H1 (cell line): Measurements from ENCODE around the gene ITGB7. TPM values are rescaled to one million over a fixed set of nuclear protein-coding genes. Genes with fewer than 3 reads are reported as not detected.

ENCODE experiments used
- CTCF ChIA-PET: fragments of 300-600 bp; sonication (Branson Sonifier 250); formaldehyde crosslinking; loops from one replicate; lab custom pipeline; 2021; ENCODE audit not compliant: partially characterized antibody; lab: Charles Lee
- POLR2A ChIA-PET: fragments of 300-600 bp; sonication (Branson Sonifier 250); formaldehyde crosslinking; loops from one replicate; lab custom pipeline; 2021; ENCODE audit warnings: inconsistent platforms; ENCODE audit not compliant: partially characterized antibody; lab: Charles Lee
- DNase-seq, 2 experiments: peaks; one replicate each; pipeline versions ENCODE4 v3.0.0 to v3.0.0-alpha.2; 2010 to 2022; ENCODE audit warnings: low spot score in 2 of 2, low read depth in 1 of 2, mixed read lengths in 1 of 2
- FAIRE-seq: peaks from 2 replicates; lab custom pipeline; 2011; peaks lifted over from hg19 to GRCh38; lab: Jason Lieb, UNC
- H2AFZ ChIP-seq: 2 replicates; pipeline ENCODE4 v1.8.1; 2012; ENCODE audit warnings: low read length, inconsistent platforms
- H2AK5ac ChIP-seq: 2 replicates; pipeline ENCODE4 v1.6.1; 2013; ENCODE audit warnings: low read depth, low read length
- H2BK120ac ChIP-seq: replicated peaks from 2 replicates; pipeline ENCODE3; 2013; ENCODE audit warnings: low read depth, low read length, inconsistent platforms
- H2BK12ac ChIP-seq: 2 replicates; pipeline ENCODE4 v1.6.1; 2013; ENCODE audit warnings: low read depth, low read length
- H2BK15ac ChIP-seq: 2 replicates; pipeline ENCODE4 v1.6.1; 2013; ENCODE audit warnings: low read length
- H2BK20ac ChIP-seq: 2 replicates; pipeline ENCODE4 v1.6.1; 2013; ENCODE audit warnings: low read length
- H2BK5ac ChIP-seq: 2 replicates; pipeline ENCODE4 v1.6.1; 2013; ENCODE audit warnings: low read depth, low read length
- H3K14ac ChIP-seq: 2 replicates; pipeline ENCODE4 v1.6.1; 2013; ENCODE audit warnings: inconsistent platforms; ENCODE audit not compliant: insufficient read length
- H3K18ac ChIP-seq: 2 replicates; pipeline ENCODE4 v1.6.1; 2013; ENCODE audit warnings: low read length; ENCODE audit errors: extremely low read depth
- H3K23ac ChIP-seq: 2 replicates; pipeline ENCODE4 v1.6.1; 2013; ENCODE audit warnings: inconsistent platforms; ENCODE audit not compliant: insufficient read length
- H3K23me2 ChIP-seq: 2 replicates; pipeline ENCODE4 v1.6.1; 2013; ENCODE audit warnings: low read depth, low read length
- H3K27ac ChIP-seq: 2 replicates; pipeline ENCODE4 v1.6.1; 2011; ENCODE audit warnings: low read depth, low read length, inconsistent platforms
- H3K27me3 ChIP-seq, 4 experiments: replicated peaks in 1 of 4; 1 replicate in 1 of 4; 2 replicates in 3 of 4; pipeline versions ENCODE4 v1.6.1 to v1.8.1; 2011 to 2013; ENCODE audit warnings: low read length in 3 of 4, mild to moderate bottlenecking in 3 of 4, inconsistent platforms in 2 of 4, mixed read lengths in 2 of 4, moderate library complexity in 1 of 4; ENCODE audit not compliant: control insufficient read depth in 3 of 4, insufficient read depth in 3 of 4; ENCODE audit errors: extremely low read depth in 1 of 4
- H3K36me3 ChIP-seq, 4 experiments: 2 replicates each; pipeline versions ENCODE4 v1.6.1 to v1.8.1; 2011 to 2013; ENCODE audit warnings: mild to moderate bottlenecking in 4 of 4, low read length in 3 of 4, moderate library complexity in 2 of 4, control low read depth in 1 of 4, inconsistent platforms in 1 of 4; ENCODE audit not compliant: insufficient read depth in 4 of 4, control insufficient read depth in 2 of 4
- H3K4ac ChIP-seq: replicated peaks from 2 replicates; pipeline ENCODE3; 2013; ENCODE audit warnings: low read length, low read depth, mixed read lengths, inconsistent platforms; ENCODE audit not compliant: insufficient read length
- H3K4me1 ChIP-seq, 4 experiments: replicated peaks in 1 of 4; 1 replicate in 1 of 4; 2 replicates in 3 of 4; pipeline versions ENCODE4 v1.6.1 to v1.8.1; 2011 to 2013; ENCODE audit warnings: low read length in 3 of 4, inconsistent platforms in 2 of 4, mixed read lengths in 1 of 4; ENCODE audit not compliant: insufficient read depth in 4 of 4, control insufficient read depth in 3 of 4
- H3K4me2 ChIP-seq, 2 experiments: 2 replicates each; pipeline versions ENCODE4 v1.6.1 to v1.8.1; 2011 to 2013; ENCODE audit warnings: low read depth in 2 of 2, low read length in 2 of 2, control low read depth in 1 of 2, inconsistent platforms in 1 of 2, mild to moderate bottlenecking in 1 of 2; ENCODE audit not compliant: insufficient read depth in 1 of 2
- H3K4me3 ChIP-seq, 4 experiments: fragments of 200-600, 300-600 bp in 1 of 4; sonication (generic), shearing (Covaris generic), sonication (Bioruptor Twin) in 1 of 4; 2 replicates each; pipeline versions ENCODE4 v1.5.1 to v1.8.1; 2011 to 2016; ENCODE audit warnings: low read length in 4 of 4, low read depth in 3 of 4, control low read depth in 2 of 4, inconsistent platforms in 2 of 4, mild to moderate bottlenecking in 2 of 4, mixed read lengths in 1 of 4, moderate library complexity in 1 of 4; ENCODE audit not compliant: insufficient read depth in 2 of 4; ENCODE audit errors: extremely low read depth in 1 of 4
- H3K56ac ChIP-seq: replicated peaks from 2 replicates; pipeline ENCODE3; 2013; ENCODE audit warnings: low read depth, mild to moderate bottlenecking, mixed read lengths, low read length, inconsistent platforms; ENCODE audit not compliant: insufficient read length
- H3K79me1 ChIP-seq: 2 replicates; pipeline ENCODE4 v1.6.1; 2013; ENCODE audit warnings: low read depth, low read length, control low read depth
- H3K79me2 ChIP-seq, 2 experiments: 2 replicates each; pipeline versions ENCODE4 v1.6.1 to v1.8.1; 2012 to 2013; ENCODE audit warnings: low read length in 2 of 2, mild to moderate bottlenecking in 2 of 2, inconsistent platforms in 1 of 2; ENCODE audit not compliant: insufficient read depth in 2 of 2, control insufficient read depth in 1 of 2
- H3K9ac ChIP-seq, 4 experiments: replicated peaks in 1 of 4; 1 replicate in 1 of 4; 2 replicates in 3 of 4; pipeline versions ENCODE4 v1.6.1 to v1.8.1; 2011 to 2013; ENCODE audit warnings: low read depth in 3 of 4, low read length in 3 of 4, control low read depth in 2 of 4, mild to moderate bottlenecking in 2 of 4, moderate library complexity in 2 of 4, inconsistent platforms in 1 of 4; ENCODE audit errors: extremely low read depth in 1 of 4
- H3K9me3 ChIP-seq, 2 experiments: 2 replicates each; pipeline versions ENCODE4 v1.6.1 to v1.8.1; 2012 to 2013; ENCODE audit warnings: mild to moderate bottlenecking in 2 of 2, moderate library complexity in 2 of 2, control low read depth in 1 of 2, inconsistent platforms in 1 of 2, low read depth in 1 of 2, low read length in 1 of 2, mixed read lengths in 1 of 2; ENCODE audit not compliant: insufficient read depth in 2 of 2
- H4K20me1 ChIP-seq, 2 experiments: replicated peaks in 1 of 2; 2 replicates each; pipeline versions ENCODE3 to v1.8.1; 2011 to 2013; ENCODE audit warnings: inconsistent platforms in 2 of 2, low read length in 2 of 2, mild to moderate bottlenecking in 1 of 2; ENCODE audit not compliant: insufficient read depth in 2 of 2, control insufficient read depth in 1 of 2
- H4K5ac ChIP-seq: 2 replicates; pipeline ENCODE4 v1.6.1; 2013; ENCODE audit warnings: low read length, low read depth, mixed read lengths, inconsistent platforms; ENCODE audit not compliant: insufficient read length
- H4K8ac ChIP-seq: 2 replicates; pipeline ENCODE4 v1.8.0; 2013; ENCODE audit warnings: mild to moderate bottlenecking, moderate library complexity, low read length, inconsistent platforms; ENCODE audit not compliant: insufficient read depth; ENCODE audit errors: extremely low read depth
- H4K91ac ChIP-seq: replicated peaks from 2 replicates; pipeline ENCODE3; 2013; ENCODE audit warnings: low read length, mixed read lengths, inconsistent platforms; ENCODE audit not compliant: insufficient read length
- BACH1 ChIP-seq: IDR thresholded peaks from 2 replicates; pipeline ENCODE4 v1.6.1; 2012; ENCODE audit warnings: low read length, improper control_type of control experiment
- NRF1 ChIP-seq: IDR thresholded peaks from 2 replicates; pipeline ENCODE4 v1.6.1; 2011; ENCODE audit warnings: mild to moderate bottlenecking, low read depth, low read length, improper control_type of control experiment
- WGBS, 2 experiments: shearing (Covaris generic) in 1 of 2; methylation state at CpG; one replicate each; pipeline versions ENCODE4 v1.1.6 to v1.1.7; 2013 to 2015; ENCODE audit warnings: low lambda C conversion rate in 2 of 2, mixed read lengths in 2 of 2, inconsistent platforms in 1 of 2, low coverage in 1 of 2, missing lambda C conversion rate in 1 of 2; ENCODE audit not compliant: insufficient replicate concordance in 2 of 2, insufficient coverage in 1 of 2, insufficient read length in 1 of 2; ENCODE audit errors: extremely low coverage in 1 of 2, missing lambda C conversion rate in 1 of 2; 5-methylcytosine and 5-hydroxymethylcytosine counted together
- polyA plus RNA-seq, 7 experiments: library from polyadenylated mRNA; depleted of rRNA in 3 of 7; stranded (reverse) in 5 of 7; unstranded in 2 of 7; fragments of >200 nt in 5 of 7; fragments of 200-250 nt in 2 of 7; gene quantifications; 1 replicate in 5 of 7; 2 replicates in 1 of 7; 4 replicates in 1 of 7; pipeline versions ENCODE4 v1.2.1 to v1.2.3, GENCODE V29; 2011 to 2013; ENCODE audit warnings: missing spikeins in 2 of 7, mixed read lengths in 2 of 7
- total RNA-seq: library from RNA; stranded (reverse); fragmentation: NEBNext Ultra II Directional; extraction: Animal tissue kit (Norgen Biotek cat#: 25700); gene quantifications from 2 replicates; pipeline ENCODE4 v1.2.1, GENCODE V29; 2021

Gene ITGB7
- total and polyA plus RNA-seq, 2 of the 8 experiments (the other 6 are each of a cell fraction or from before 2014, with no cell fraction given) = 0.35 to 0.54 TPM

- no peak overlapping the region for H3K14ac ChIP-seq
- no peak overlapping the region for H2BK15ac ChIP-seq
- TF ChIP-seq NRF1 (no peak), BACH1 (0 out of 2 replicates have a peak, but pooled peaks have one; percentile 8)
- peaks cover 2 to 11% (median 6%) of the 10 kb centered on the region in 4 experiments; a peak in 6 of 7 replicates for H3K4me1 ChIP-seq
- peak overlapping the region; percentile 83; the same call in 1 of the 2 replicates for H4K8ac ChIP-seq
- WGBS, 2 experiments = 13% methylated on average over 12 of the region's 12 CpGs; no CpG with 5 or more reads in 1 of the 2 experiments
- FAIRE-seq (no peak), DNase-seq (no peak)
- H3K79me1 ChIP-seq = peaks cover 2% of the 10 kb centered on the region; the same call in 1 of the 2 replicates
- H3K23me2 ChIP-seq = peaks cover 8% of the 10 kb centered on the region
- peaks cover 7 to 40% (median 23%) of the 10 kb centered on the region in 4 experiments for H3K27me3 ChIP-seq
- H3K36me3 ChIP-seq = peaks cover 5 to 22% (median 13%) of the 10 kb centered on the region in 4 experiments; a peak in 7 of 8 replicates
- H4K5ac ChIP-seq = peak overlapping the region; percentile 87
- H2BK120ac ChIP-seq = no peak overlapping the region
- H3K4ac ChIP-seq = no peak overlapping the region
- peak overlapping the region; percentile 80 for H4K91ac ChIP-seq
- H2BK20ac ChIP-seq = no peak overlapping the region
- peak overlapping the region; percentile 95 for H3K4me2 ChIP-seq
- peak overlapping the region; percentile 47; the same call in 1 of the 2 replicates for H3K27ac ChIP-seq
- peak overlapping the region in 3 of 4 experiments; percentile 36 to 42 (median 38); a peak in 4 of 7 replicates for H3K9ac ChIP-seq
- no peak overlapping the region for H3K23ac ChIP-seq
- H2BK5ac ChIP-seq = peak overlapping the region; percentile 14; the same call in 1 of the 2 replicates
- H3K79me2 ChIP-seq = peaks cover 0 to 11% of the 10 kb centered on the region in 2 experiments; a peak in 2 of 4 replicates
- POLR2A ChIA-PET = interaction anchor here (0.6 to 3.8 kb wide), 12 partner anchors 8 to 133 kb away, joined by 3 to 18 read pairs (median 4); partner anchors contain the start of gene MYG1
- CTCF ChIA-PET = interaction anchor here (0.6 to 11.1 kb wide), 8 partner anchors 12 to 295 kb away, joined by 3 to 164 read pairs (median 31); partner anchors contain the start of gene ITGB7
- no peaks in the 10 kb centered on the region for H3K9me3 ChIP-seq
- peak overlapping the region; percentile 71 to 89 (median 83) for H3K4me3 ChIP-seq
- H3K56ac ChIP-seq = peak overlapping the region; percentile 17
- H3K18ac ChIP-seq = peak overlapping the region; percentile 44; the same call in 1 of the 2 replicates
- H4K20me1 ChIP-seq = peaks cover 4 to 7% of the 10 kb centered on the region in 2 experiments
- no peak overlapping the region for H2AK5ac ChIP-seq
- no peak overlapping the region for H2BK12ac ChIP-seq
- H2AFZ ChIP-seq = peak overlapping the region; percentile 89
Measured at GRCh38 chr12:53179687-53180219, 27.3 kb downstream of the ITGB7 start.
